GM18511 (cell line): ENCODE data around the gene DIS3L.
"Not testable (repeated sequence)": the region's sequence is repeated elsewhere in the genome, so short reads cannot be mapped to it uniquely, and the experiment has no call there.

ENCODE experiments used
- ATAC-seq: cut with Tn5 transposase; IDR thresholded peaks from one replicate; pipeline ENCODE4 v1.9.1; 2021; ENCODE audit warnings: mild to moderate bottlenecking, moderate library complexity; ENCODE audit not compliant: unreplicated experiment

Gene DIS3L

GRCh38 chr15:66293419-66294156, at the start of gene DIS3L:
TSS of gene DIS3L (plus strand) at chr15:66293568. CDS start at chr15:66293597, 29 bp downstream.
- ATAC-seq = peak; percentile 68

GRCh38 chr15:66245832-66246231, 47.5 kb upstream of the DIS3L start:
- not testable (repeated sequence) for ATAC-seq

GRCh38 chr15:66246937-66247336, 46.4 kb upstream of the DIS3L start:
- ATAC-seq = no peak

GRCh38 chr15:66249605-66250174, 43.7 kb upstream of the DIS3L start:
- no peak for ATAC-seq

GRCh38 chr15:66251065-66251789, 42.1 kb upstream of the DIS3L start:
- no peak for ATAC-seq

- peak; percentile 45 for ATAC-seq
These were observed 41.3 kb upstream of the DIS3L start for GRCh38 chr15:66251790-66252684.

- no peak for ATAC-seq
These were observed 40.5 kb upstream of the DIS3L start for GRCh38 chr15:66252685-66253417.

GRCh38 chr15:66253418-66254088, 39.8 kb upstream of the DIS3L start, which contains the start of gene MEGF11:
TSS of gene MEGF11 (minus strand) at chr15:66253750. CDS start at chr15:66128403, 125,347 bp downstream.
- no peak for ATAC-seq

GRCh38 chr15:66254089-66254950, 39.0 kb upstream of the DIS3L start:
- no peak for ATAC-seq

- ATAC-seq = no peak
These were observed 38.3 kb upstream of the DIS3L start for GRCh38 chr15:66254951-66255676.

- no peak for ATAC-seq
These were observed 36.7 kb upstream of the DIS3L start for GRCh38 chr15:66256692-66257091.

GRCh38 chr15:66261056-66261455, 32.3 kb upstream of the DIS3L start:
- ATAC-seq = no peak

GRCh38 chr15:66262837-66263236, 30.5 kb upstream of the DIS3L start:
- not testable (repeated sequence) for ATAC-seq

- ATAC-seq = no peak
These were observed 28.4 kb upstream of the DIS3L start for GRCh38 chr15:66264859-66265513.

GRCh38 chr15:66269326-66270090, 23.9 kb upstream of the DIS3L start:
- no peak for ATAC-seq

- no peak for ATAC-seq
These were observed 22.4 kb upstream of the DIS3L start for GRCh38 chr15:66270932-66271331.

GRCh38 chr15:66275352-66275751, 18.0 kb upstream of the DIS3L start:
- ATAC-seq = no peak
